Measurements from ENCODE around the gene CYREN.

CYREN gene

GRCh38 chr7:135150072-135150782 is 20.3 kb downstream of the CYREN start:
- peak overlapping the region; percentile 96 for H3K4me2 ChIP-seq
- H3K4me3 ChIP-seq (IDR thresholded peaks at IDR 0.05; ENCODE audit: insufficient read depth, low read depth, low read length): no peak overlapping the region
- peaks cover 24% of the 10 kb centered on the region for H3K79me2 ChIP-seq (ENCODE audit: insufficient read depth, low read depth)
- H3K27me3 ChIP-seq (ENCODE audit: insufficient read depth, low read depth): no peaks in the 10 kb centered on the region
- no peak for TF ChIP-seq CTCF (conservative IDR thresholded peaks at IDR 0.05; ENCODE audit: low read depth, low read length)
- no peaks in the 10 kb centered on the region for H4K20me1 ChIP-seq (ENCODE audit: insufficient read depth)
- no peak overlapping the region for H3K27ac ChIP-seq
- peak overlapping the region; percentile 76; the same call in 1 of the 2 replicates for H3K9ac ChIP-seq
- peaks cover 47% of the 10 kb centered on the region for H3K4me1 ChIP-seq (ENCODE audit: low read depth, poor library complexity, severe bottlenecking)
- no peak overlapping the region for H2AFZ ChIP-seq (ENCODE audit: low read depth)
- no peaks in the 10 kb centered on the region for H3K36me3 ChIP-seq (ENCODE audit: insufficient read depth)

- no peaks in the 10 kb centered on the region for H3K27me3 ChIP-seq (ENCODE audit: insufficient read depth, low read depth)
- no peak within 1 kb of the TSS for H3K4me3 ChIP-seq (IDR thresholded peaks at IDR 0.05; ENCODE audit: insufficient read depth, low read depth, low read length)
- H2AFZ ChIP-seq (ENCODE audit: low read depth): peak within 1 kb of the TSS; percentile 80
- H4K20me1 ChIP-seq (ENCODE audit: insufficient read depth): no peaks in the 10 kb centered on the region
- peaks cover 13% of the 10 kb centered on the region for H3K79me2 ChIP-seq (ENCODE audit: insufficient read depth, low read depth)
- peak within 1 kb of the TSS; percentile 76 for H3K9ac ChIP-seq
- H3K36me3 ChIP-seq (ENCODE audit: insufficient read depth): no peaks in the 10 kb centered on the region
- peaks cover 49% of the 10 kb centered on the region for H3K4me1 ChIP-seq (ENCODE audit: low read depth, poor library complexity, severe bottlenecking)
- H3K27ac ChIP-seq: peak within 1 kb of the TSS; percentile 87
- peak within 1 kb of the TSS; percentile 96 for H3K4me2 ChIP-seq
- TF ChIP-seq CTCF (conservative IDR thresholded peaks at IDR 0.05; ENCODE audit: low read depth, low read length): no peak; the same call in 1 of the 2 replicates
These were observed 22.4 kb downstream of the CYREN start, which contains the start of gene TMEM140 for GRCh38 chr7:135147899-135148721. Gene TMEM140, plus strand, starts transcription at chr7:135148072. Its CDS starts 16,370 bp downstream, at chr7:135164442.

GRCh38 chr7:135147341-135147898 is 23.1 kb downstream of the CYREN start:
- H2AFZ ChIP-seq (ENCODE audit: low read depth): peak overlapping the region; percentile 80
- no peaks in the 10 kb centered on the region for H3K27me3 ChIP-seq (ENCODE audit: insufficient read depth, low read depth)
- H3K36me3 ChIP-seq (ENCODE audit: insufficient read depth): no peaks in the 10 kb centered on the region
- peaks cover 13% of the 10 kb centered on the region for H3K79me2 ChIP-seq (ENCODE audit: insufficient read depth, low read depth)
- peak overlapping the region; percentile 96 for H3K4me2 ChIP-seq
- TF ChIP-seq CTCF (conservative IDR thresholded peaks at IDR 0.05; ENCODE audit: low read depth, low read length): no peak
- H4K20me1 ChIP-seq (ENCODE audit: insufficient read depth): no peaks in the 10 kb centered on the region
- H3K4me3 ChIP-seq (IDR thresholded peaks at IDR 0.05; ENCODE audit: insufficient read depth, low read depth, low read length): no peak overlapping the region
- peak overlapping the region; percentile 76 for H3K9ac ChIP-seq
- H3K27ac ChIP-seq: peak overlapping the region; percentile 87
- H3K4me1 ChIP-seq (ENCODE audit: low read depth, poor library complexity, severe bottlenecking): peaks cover 49% of the 10 kb centered on the region

- H4K20me1 ChIP-seq (ENCODE audit: insufficient read depth): no peaks in the 10 kb centered on the region
- no peak overlapping the region for H2AFZ ChIP-seq (ENCODE audit: low read depth)
- no peak overlapping the region for H3K4me3 ChIP-seq (IDR thresholded peaks at IDR 0.05; ENCODE audit: insufficient read depth, low read depth, low read length)
- peaks cover 28% of the 10 kb centered on the region for H3K4me1 ChIP-seq (ENCODE audit: low read depth, poor library complexity, severe bottlenecking)
- H3K9ac ChIP-seq: no peak overlapping the region
- no peaks in the 10 kb centered on the region for H3K27me3 ChIP-seq (ENCODE audit: insufficient read depth, low read depth)
- TF ChIP-seq CTCF (conservative IDR thresholded peaks at IDR 0.05; ENCODE audit: low read depth, low read length): no peak
- no peak overlapping the region for H3K4me2 ChIP-seq
- no peak overlapping the region for H3K27ac ChIP-seq
- no peaks in the 10 kb centered on the region for H3K36me3 ChIP-seq (ENCODE audit: insufficient read depth)
- peaks cover under 1% of the 10 kb centered on the region; the same call in 1 of the 2 replicates for H3K79me2 ChIP-seq (ENCODE audit: insufficient read depth, low read depth)
These were observed 26.4 kb downstream of the CYREN start for GRCh38 chr7:135143885-135144668.

Data from KMS-11 (cell line).